ENCODE measurements around the gene PDCD1LG2. TPM values are rescaled to one million over a fixed set of nuclear protein-coding genes. Genes with fewer than 3 reads are reported as not detected.

Gene PDCD1LG2
- total RNA-seq, 1 experiment from 2014 or later = not detected

- no peaks in the 10 kb centered on the region for H3K23me2 ChIP-seq (ENCODE audit: insufficient read length, low read depth, low read length, poor library complexity, severe bottlenecking)
These were observed 11.2 kb upstream of the PDCD1LG2 start for GRCh38 chr9:5499157-5499556.

More at GRCh38 chr9:5499157-5499556, 11.2 kb upstream of the PDCD1LG2 start:
- Histone ChIP-seq H3K23ac (ENCODE audit: insufficient read length, low read depth, low read length) (no peak overlapping the region), H3K79me1 (ENCODE audit: insufficient read depth, low read depth, low read length, poor library complexity, severe bottlenecking) (no peaks in the 10 kb centered on the region), H4K20me1 (ENCODE audit: control insufficient read depth, insufficient read depth, insufficient read length) (no peaks in the 10 kb centered on the region), H2BK12ac (ENCODE audit: insufficient read length, low read depth, low read length) (no peak overlapping the region), H2AFZ (ENCODE audit: low read length) (no peak overlapping the region), H3K9ac (ENCODE audit: extremely low read depth, insufficient read length, low read length) (no peak overlapping the region), H2BK15ac (ENCODE audit: low read depth, low read length) (no peak overlapping the region), H2BK120ac (ENCODE audit: low read depth, low read length, poor library complexity, severe bottlenecking) (no peak overlapping the region), H3T11ph (ENCODE audit: low read length) (no peak overlapping the region), H3K9me3 (ENCODE audit: control insufficient read depth, low read depth, low read length) (no peaks in the 10 kb centered on the region), H2BK20ac (ENCODE audit: low read depth, low read length, poor library complexity, severe bottlenecking) (no peak overlapping the region), H4K8ac (replicated peaks; ENCODE audit: insufficient read length, low read depth, low read length) (no peak overlapping the region), H4K91ac (ENCODE audit: insufficient read length, low read depth, low read length) (no peak overlapping the region), H2BK5ac (ENCODE audit: insufficient read length, low read length) (no peak overlapping the region), H4K5ac (ENCODE audit: insufficient read length, low read depth, low read length) (no peak overlapping the region), H3K56ac (ENCODE audit: insufficient read length, low read depth, low read length) (no peak overlapping the region), H3K27ac (ENCODE audit: insufficient read length, low read depth, low read length) (no peak overlapping the region), H3K18ac (ENCODE audit: insufficient read length, low read depth, low read length) (no peak overlapping the region), H3K14ac (ENCODE audit: insufficient read depth, low read length) (no peak overlapping the region), H3K27me3 (ENCODE audit: insufficient read depth, low read length) (no peaks in the 10 kb centered on the region), H3K4me1 (ENCODE audit: insufficient read depth, low read length) (no peaks in the 10 kb centered on the region), H3K4ac (ENCODE audit: low read depth, low read length) (no peak overlapping the region), H3K4me2 (ENCODE audit: insufficient read depth, insufficient read length, low read length) (no peak overlapping the region), H3K79me2 (ENCODE audit: insufficient read depth, low read length) (no peaks in the 10 kb centered on the region; the same call in 1 of the 2 replicates), H2AK5ac (ENCODE audit: insufficient read length, low read length) (no peak overlapping the region)
- WGBS (ENCODE audit: extremely low coverage, insufficient read length, low lambda C conversion rate) = no CpG with 5 or more reads among the region's 1 CpG
- H3K4me1 Mint-ChIP-seq = peaks cover 0 to 2% of the 10 kb centered on the region in 2 experiments; a peak in 1 of 4 replicates
- no peaks in the 10 kb centered on the region for H3K36me3 Mint-ChIP-seq (ENCODE audit: insufficient read depth in 1 of 3, low read depth in 3 of 3)
- no peak overlapping the region for H3K4me3 Mint-ChIP-seq
- H3K27ac Mint-ChIP-seq = no peak overlapping the region
- H3K9me3 Mint-ChIP-seq = peaks cover 0 to 1% of the 10 kb centered on the region in 2 experiments; a peak in 2 of 5 replicates
- no peaks in the 10 kb centered on the region for H3K27me3 Mint-ChIP-seq (ENCODE audit: low read depth)
- TF ChIP-seq CTCF (conservative IDR thresholded peaks at IDR 0.05) = no peak
- DNase-seq = no peak
